CD4-positive, alpha-beta T cell (primary cell): ENCODE data around the gene VAV1. TPM values are rescaled to one million over a fixed set of nuclear protein-coding genes. Genes with fewer than 3 reads are reported as not detected.
"Not testable (repeated sequence)": the region's sequence is repeated elsewhere in the genome, so short reads cannot be mapped to it uniquely, and the experiment has no call there.

Source experiments
- ATAC-seq: fragments of 200-7000 bp; cut with Tn5 transposase; one replicate; pipeline ENCODE4 v1.10.0; 2022; ENCODE audit warnings: mild to moderate bottlenecking; ENCODE audit not compliant: poor library complexity
- CTCF ChIA-PET: fragments of 350-600 bp; sonication (Branson Sonifier 250); formaldehyde crosslinking; loops from one replicate; lab custom pipeline; 2021; ENCODE audit warnings: antibody characterized with exemption, inconsistent platforms; lab: Charles Lee
- POLR2A ChIA-PET: fragments of 350-600 bp; sonication (Branson Sonifier 250); formaldehyde crosslinking; loops from one replicate; lab custom pipeline; 2021; ENCODE audit warnings: antibody characterized with exemption, inconsistent platforms; lab: Charles Lee
- DNase-seq, 14 experiments: peaks; one replicate each; pipeline ENCODE4 v3.0.0-alpha.2; 2013 to 2020; ENCODE audit warnings: mixed read lengths in 2 of 14
- H3K27ac ChIP-seq, 2 donors: one replicate each; pipeline versions ENCODE4 v1.5.1 to v1.7.0; 2013; ENCODE audit warnings: low read length in 2 of 2, low read depth in 1 of 2, mild to moderate bottlenecking in 1 of 2
- H3K27me3 ChIP-seq, 2 experiments: 1 replicate in 1 of 2; 2 replicates in 1 of 2; pipeline versions ENCODE4 v1.6.1 to v1.7.0; 2013; ENCODE audit warnings: low read length in 2 of 2, control low read depth in 1 of 2, mild to moderate bottlenecking in 1 of 2, moderate library complexity in 1 of 2; ENCODE audit not compliant: insufficient read depth in 2 of 2, control insufficient read depth in 1 of 2
- H3K36me3 ChIP-seq: one replicate; pipeline ENCODE4 v1.6.1; 2013; ENCODE audit warnings: low read length, control low read depth; ENCODE audit not compliant: insufficient read depth
- H3K4me1 ChIP-seq: one replicate; pipeline ENCODE4 v1.6.1; 2013; ENCODE audit warnings: low read length, control low read depth; ENCODE audit not compliant: insufficient read depth
- H3K4me3 ChIP-seq: one replicate; pipeline ENCODE4 v1.5.1; 2013; ENCODE audit warnings: mild to moderate bottlenecking, low read length, moderate library complexity
- H3K9me3 ChIP-seq, 2 experiments: 1 replicate in 1 of 2; 2 replicates in 1 of 2; pipeline versions ENCODE4 v1.6.1 to v1.7.0; 2013; ENCODE audit warnings: low read length in 2 of 2, mild to moderate bottlenecking in 2 of 2, control low read depth in 1 of 2, moderate library complexity in 1 of 2; ENCODE audit not compliant: control insufficient read depth in 1 of 2, insufficient read depth in 1 of 2
- H3K27ac Mint-ChIP-seq: one replicate; pipeline ENCODE4 v1.8.0; 2020; ENCODE audit warnings: mixed read lengths
- H3K27me3 Mint-ChIP-seq: one replicate; pipeline ENCODE4 v1.8.0; 2021; ENCODE audit warnings: mixed read lengths
- H3K36me3 Mint-ChIP-seq: one replicate; pipeline ENCODE4 v1.8.0; 2021; ENCODE audit warnings: low read depth, mixed read lengths
- H3K4me1 Mint-ChIP-seq: one replicate; pipeline ENCODE4 v1.8.0; 2021; ENCODE audit warnings: low read depth, mixed read lengths
- H3K4me3 Mint-ChIP-seq: one replicate; pipeline ENCODE4 v1.8.0; 2020; ENCODE audit warnings: mild to moderate bottlenecking, mixed read lengths
- H3K9me3 Mint-ChIP-seq: one replicate; pipeline ENCODE4 v1.8.0; 2020; ENCODE audit warnings: mixed read lengths
- intact Hi-C, 2 experiments: fragments of 100-400 bp; cut with DNase I in 1 of 2; cut with micrococcal nuclease in 1 of 2; formaldehyde crosslinking; loops; one replicate each; pipeline versions ENCODE4 v1.15.1 to v1.9.0; 2023 to 2025; cut with DNase I, micrococcal nuclease
- total RNA-seq, 174 experiments: library from RNA in 2 of 174; stranded (reverse) in 2 of 174; gene quantifications; one replicate each; pipeline ENCODE4 v1.2.3 and lab custom pipeline; 2021 to 2026
- TF ChIP-seq, protein P1 (sequence below): fragments of 200-600 bp; IDR thresholded peaks from one replicate; pipeline ENCODE4 v1.8.0; 2022; ENCODE audit warnings: antibody characterized with exemption, mild to moderate bottlenecking

VAV1 gene
- total RNA-seq, 2 experiments from 2014 or later: 70.0 to 70.1 TPM

DNA sequence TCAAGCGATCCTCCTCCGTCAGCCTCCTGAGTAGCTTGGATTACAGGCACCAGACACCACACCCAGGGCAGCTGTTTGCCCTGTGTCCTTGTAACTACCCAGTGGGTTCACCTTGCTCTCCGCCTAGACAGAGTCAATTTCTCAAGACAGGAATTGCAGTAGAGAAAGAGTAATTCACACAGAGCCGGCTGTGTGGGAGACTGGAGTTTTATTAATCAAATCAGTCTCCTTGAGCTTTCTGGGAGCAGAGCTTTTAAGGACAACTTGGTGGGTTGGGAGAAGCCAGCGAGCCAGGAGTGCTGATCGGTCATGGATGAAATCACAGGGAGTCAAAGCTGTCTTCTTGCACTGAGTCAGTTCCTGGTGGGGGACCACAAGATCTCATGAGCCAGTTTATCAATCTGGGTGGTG is 94.2 kb downstream of the VAV1 start:
- intact Hi-C loops: loop anchor here in 1 of 2 experiments (10.0 kb wide), 1 partner anchor 502 kb away; the partner anchor contains the start of gene CLPP
- H3K27ac ChIP-seq: no peak overlapping the region

DNA sequence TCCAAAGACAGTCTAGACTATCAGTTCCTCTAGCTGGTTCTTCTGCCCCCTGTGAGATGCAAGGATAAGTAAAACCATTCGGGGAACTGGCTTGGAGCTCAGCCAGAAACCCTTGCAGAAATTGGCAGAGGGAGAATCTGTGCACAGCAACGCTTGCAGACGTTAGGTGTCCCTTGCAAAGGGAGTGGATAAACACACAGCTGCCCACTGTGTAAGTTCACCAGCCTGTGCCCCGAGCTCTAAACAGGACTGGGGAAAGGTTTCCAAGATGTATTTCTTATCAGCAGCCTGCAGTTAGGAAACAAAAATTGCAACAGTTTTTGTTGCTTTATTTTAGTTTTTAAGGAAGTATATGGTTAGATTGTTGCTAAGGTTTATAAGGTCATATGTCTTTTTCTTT is 95.8 kb downstream of the VAV1 start:
- intact Hi-C loops: loop anchor here in 1 of 2 experiments (10.0 kb wide), 1 partner anchor 504 kb away; the partner anchor contains the start of gene CLPP
- H3K4me3 Mint-ChIP-seq: peak overlapping the region; percentile 11

More for the DNA sequence above, 94.2 kb downstream of the VAV1 start:
- Mint-ChIP-seq H3K9me3 (no peaks in the 10 kb centered on the region), H3K36me3 (no peaks in the 10 kb centered on the region), H3K4me3 (no peak overlapping the region), H3K27ac (no peak overlapping the region), H3K4me1 (peaks cover 44% of the 10 kb centered on the region), H3K27me3 (no peaks in the 10 kb centered on the region)
- POLR2A ChIA-PET: interaction anchor here (0.7 to 2.2 kb wide), 2 partner anchors 31 to 129 kb away, joined by 3 to 5 read pairs; partner anchors contain the start of gene GPR108
- TF ChIP-seq, protein P1, sequence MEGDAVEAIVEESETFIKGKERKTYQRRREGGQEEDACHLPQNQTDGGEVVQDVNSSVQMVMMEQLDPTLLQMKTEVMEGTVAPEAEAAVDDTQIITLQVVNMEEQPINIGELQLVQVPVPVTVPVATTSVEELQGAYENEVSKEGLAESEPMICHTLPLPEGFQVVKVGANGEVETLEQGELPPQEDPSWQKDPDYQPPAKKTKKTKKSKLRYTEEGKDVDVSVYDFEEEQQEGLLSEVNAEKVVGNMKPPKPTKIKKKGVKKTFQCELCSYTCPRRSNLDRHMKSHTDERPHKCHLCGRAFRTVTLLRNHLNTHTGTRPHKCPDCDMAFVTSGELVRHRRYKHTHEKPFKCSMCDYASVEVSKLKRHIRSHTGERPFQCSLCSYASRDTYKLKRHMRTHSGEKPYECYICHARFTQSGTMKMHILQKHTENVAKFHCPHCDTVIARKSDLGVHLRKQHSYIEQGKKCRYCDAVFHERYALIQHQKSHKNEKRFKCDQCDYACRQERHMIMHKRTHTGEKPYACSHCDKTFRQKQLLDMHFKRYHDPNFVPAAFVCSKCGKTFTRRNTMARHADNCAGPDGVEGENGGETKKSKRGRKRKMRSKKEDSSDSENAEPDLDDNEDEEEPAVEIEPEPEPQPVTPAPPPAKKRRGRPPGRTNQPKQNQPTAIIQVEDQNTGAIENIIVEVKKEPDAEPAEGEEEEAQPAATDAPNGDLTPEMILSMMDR: no peak
- DNase-seq (no peak), ATAC-seq (no peak)
- Histone ChIP-seq H3K4me1 (peaks cover 25% of the 10 kb centered on the region), H3K36me3 (no peaks in the 10 kb centered on the region), H3K9me3 (peaks cover 0 to 5% of the 10 kb centered on the region in 2 experiments), H3K4me3 (no peak overlapping the region), H3K27me3 (no peaks in the 10 kb centered on the region)
- CTCF ChIA-PET: interaction anchor here (2.0 kb wide), 2 partner anchors 128 to 350 kb away, joined by 6 read pairs; no protein-coding TSS in a partner anchor

DNA sequence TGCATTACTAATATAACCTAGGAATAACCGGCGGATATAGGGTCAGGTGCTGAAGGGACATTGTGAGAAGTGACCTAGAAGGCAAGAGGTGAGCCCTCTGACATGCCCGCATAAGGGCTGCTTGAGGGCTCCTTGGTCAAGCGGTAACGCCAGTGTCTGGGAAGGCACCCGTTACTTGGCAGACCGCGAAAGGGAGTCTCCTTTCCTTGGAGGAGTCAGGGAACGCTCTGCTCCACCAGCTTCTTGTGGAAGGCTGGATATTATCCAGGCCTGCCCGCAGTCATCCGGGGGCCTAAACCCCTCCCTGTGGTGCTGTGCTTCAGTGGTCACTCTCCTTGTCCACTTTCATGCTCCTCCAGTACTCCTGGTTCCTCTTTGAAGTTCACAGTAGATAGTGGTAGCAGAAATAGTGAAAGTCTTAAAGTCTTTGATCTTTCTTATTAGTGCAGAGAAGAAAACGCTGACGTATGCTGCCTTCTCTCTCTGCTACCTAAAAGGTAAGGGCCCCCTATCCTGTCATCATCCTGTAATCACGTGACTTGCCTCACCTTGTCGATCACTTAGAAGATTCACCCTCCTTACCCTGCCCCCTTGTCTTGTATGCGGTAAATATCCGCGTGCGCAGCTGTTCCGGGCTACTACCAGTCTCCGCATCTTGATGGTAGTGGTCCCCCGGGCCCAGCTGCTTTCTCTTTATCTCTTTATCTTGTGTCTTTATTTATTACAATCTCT is 96.8 kb downstream of the VAV1 start:
- intact Hi-C loops: loop anchor here in 1 of 2 experiments (10.0 kb wide), 1 partner anchor 505 kb away; the partner anchor contains the start of gene CLPP
- H3K36me3 Mint-ChIP-seq, H3K27me3 ChIP-seq, DNase-seq, H3K36me3 ChIP-seq, H3K9me3 Mint-ChIP-seq, H3K4me3 Mint-ChIP-seq, H3K27ac Mint-ChIP-seq, H3K4me3 ChIP-seq, ATAC-seq, H3K9me3 ChIP-seq, H3K27me3 Mint-ChIP-seq, CTCF ChIA-PET, H3K4me1 ChIP-seq, H3K27ac ChIP-seq: not testable (repeated sequence)
- H3K4me1 Mint-ChIP-seq: peaks cover 28% of the 10 kb centered on the region
- POLR2A ChIA-PET: interaction anchor here (1.8 kb wide), 1 partner anchor 21 kb away, joined by 12 read pairs; no protein-coding TSS in a partner anchor

More for the DNA sequence above, 95.8 kb downstream of the VAV1 start:
- no peak overlapping the region for H3K27ac Mint-ChIP-seq
- Histone ChIP-seq H3K27ac (no peak overlapping the region), H3K9me3 (peaks cover 0 to 5% of the 10 kb centered on the region in 2 experiments), H3K4me1 (peaks cover 12% of the 10 kb centered on the region), H3K4me3 (no peak overlapping the region), H3K36me3 (no peaks in the 10 kb centered on the region), H3K27me3 (no peaks in the 10 kb centered on the region)
- H3K36me3 Mint-ChIP-seq: no peaks in the 10 kb centered on the region
- CTCF ChIA-PET: interaction anchor here (2.0 kb wide), 1 partner anchor 352 kb away, joined by 6 read pairs; no protein-coding TSS in a partner anchor
- H3K4me1 Mint-ChIP-seq: peaks cover 34% of the 10 kb centered on the region
- no peaks in the 10 kb centered on the region for H3K27me3 Mint-ChIP-seq
- DNase-seq (peak in 1 of 14 experiments; percentile 31), ATAC-seq (no peak)
- no peaks in the 10 kb centered on the region for H3K9me3 Mint-ChIP-seq
- TF ChIP-seq, protein P1: no peak
- POLR2A ChIA-PET: interaction anchor here (1.4 to 2.2 kb wide), 3 partner anchors 22 to 132 kb away, joined by 3 to 12 read pairs (median 5); partner anchors contain the start of gene GPR108
